T-helper 1 cell (primary cell): ENCODE measurements around the gene MOB1B.
A peak's percentile ranks its signal among the peaks of the same experiment; 100 is the strongest.
"Not testable (repeated sequence)": the region's sequence is repeated elsewhere in the genome, so short reads cannot be mapped to it uniquely, and the experiment has no call there.

Source experiments
- DNase-seq, 5 donors: peaks; one replicate each; pipeline ENCODE4 v3.0.0-alpha.2; 2012 to 2020

Gene MOB1B

GRCh38 chr4:70958681-70959080, 56.5 kb downstream of the MOB1B start:
- DNase-seq: no peak

- no peak for DNase-seq
These were observed 66.9 kb downstream of the MOB1B start for GRCh38 chr4:70969076-70969475.

GRCh38 chr4:70976252-70976651, 74.1 kb downstream of the MOB1B start:
- no peak for DNase-seq

GRCh38 chr4:70979445-70980008, 77.4 kb downstream of the MOB1B start:
- DNase-seq: no peak

GRCh38 chr4:70980196-70980595, 78.0 kb downstream of the MOB1B start:
- DNase-seq: no peak

GRCh38 chr4:70984106-70984505, 81.9 kb downstream of the MOB1B start:
- DNase-seq: no peak

- DNase-seq: no peak
These were observed 82.4 kb downstream of the MOB1B start for GRCh38 chr4:70984589-70984988.

GRCh38 chr4:70991596-70991995, 89.4 kb downstream of the MOB1B start:
- no peak for DNase-seq

- no peak for DNase-seq
These were observed 90.3 kb downstream of the MOB1B start for GRCh38 chr4:70992391-70992881.

- DNase-seq: peak; percentile 69 to 91 (median 76)
These were observed 91.3 kb downstream of the MOB1B start, which contains the start of gene DCK for GRCh38 chr4:70993181-70994068. TSS of gene DCK (plus strand) at chr4:70993649. CDS start at chr4:70993836, 187 bp downstream.

GRCh38 chr4:70994069-70994366, 91.8 kb downstream of the MOB1B start:
- DNase-seq: no peak

GRCh38 chr4:70994387-70995099, 92.4 kb downstream of the MOB1B start:
- peak in 1 of 5 donors; percentile 22 for DNase-seq

- DNase-seq: peak in 1 of 5 donors; percentile 37
These were observed 93.8 kb downstream of the MOB1B start for GRCh38 chr4:70996018-70996360.

- DNase-seq: no peak
These were observed 94.9 kb downstream of the MOB1B start for GRCh38 chr4:70997036-70997435.

- no peak for DNase-seq
These were observed 95.4 kb downstream of the MOB1B start for GRCh38 chr4:70997546-70997945.

- DNase-seq: not testable (repeated sequence)
These were observed 97.5 kb downstream of the MOB1B start for GRCh38 chr4:70999639-71000038.

GRCh38 chr4:71001363-71001762, 99.2 kb downstream of the MOB1B start:
- not testable (repeated sequence) for DNase-seq

GRCh38 chr4:71004281-71004851, 102.2 kb downstream of the MOB1B start:
- DNase-seq: peak; percentile 19 to 45 (median 25)

GRCh38 chr4:71005025-71005424, 102.9 kb downstream of the MOB1B start:
- DNase-seq: not testable (repeated sequence)

- DNase-seq: peak in 1 of 5 donors; percentile 49
These were observed 104.2 kb downstream of the MOB1B start for GRCh38 chr4:71006203-71006907.

- no peak for DNase-seq
These were observed 106.0 kb downstream of the MOB1B start for GRCh38 chr4:71008196-71008595.

- DNase-seq: no peak
These were observed 106.9 kb downstream of the MOB1B start for GRCh38 chr4:71009086-71009485.
